Measurements from ENCODE around the gene WDR70.

- TF ChIP-seq CTCF (IDR thresholded peaks at IDR 0.05): no peak
- no peak for TF ChIP-seq POLR2A (IDR thresholded peaks at IDR 0.05)
Observed at GRCh38 chr5:37723162-37723961, 344.2 kb downstream of the WDR70 start.
